ENCODE results near the gene SRCAP.
A peak's percentile ranks its signal among the peaks of the same experiment; 100 is the strongest.

Gene SRCAP
- 1.8 to 10.7 (median 4.3) reads per million in 18 experiments for total RNA-seq

DNA sequence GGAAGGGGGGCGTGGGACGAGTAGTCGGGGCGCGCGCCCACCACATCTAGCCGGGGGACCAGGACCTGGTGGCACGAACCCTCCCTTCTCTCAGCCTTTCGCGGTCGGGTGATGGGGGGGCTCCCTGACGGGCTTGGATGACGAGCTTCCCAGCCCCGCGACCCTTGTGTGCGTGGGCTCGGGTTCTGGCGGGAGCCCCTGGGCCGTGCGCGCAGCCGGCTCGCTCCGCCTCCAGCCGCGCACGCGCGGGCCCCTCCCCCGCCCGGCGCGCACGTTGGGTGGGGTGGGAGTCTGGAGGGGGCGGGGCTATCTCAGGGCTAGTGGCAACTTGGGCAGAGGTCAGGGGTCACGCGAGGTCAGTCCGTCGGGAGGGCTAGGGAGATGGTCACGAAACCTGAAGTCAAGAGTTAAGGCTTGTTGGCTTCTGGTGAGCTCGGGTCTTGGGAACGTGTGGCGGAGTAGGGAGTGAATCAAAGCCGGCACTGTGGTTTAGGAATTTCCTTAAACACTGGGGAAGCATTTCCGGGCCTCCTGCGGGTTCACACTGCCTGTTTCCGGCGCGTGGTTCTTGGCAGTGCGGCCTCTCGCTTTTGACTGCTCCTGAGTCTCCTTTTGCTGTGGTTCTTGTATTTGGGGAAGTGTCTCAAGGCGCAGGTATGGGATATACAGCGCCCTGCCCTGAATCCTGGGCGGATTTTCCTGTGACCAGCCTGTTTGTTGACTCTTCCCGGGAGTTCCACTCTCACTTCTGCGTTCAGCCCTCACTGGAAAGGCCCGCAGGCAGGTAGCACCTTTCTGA, at the start of gene SRCAP:
TSS of gene SRCAP (plus strand) at position 356 of the 799 bp plus-strand sequence. CDS start 1,654 bp downstream, outside the sequence.
- DNase-seq, result peak; percentile 86 to 89

DNA sequence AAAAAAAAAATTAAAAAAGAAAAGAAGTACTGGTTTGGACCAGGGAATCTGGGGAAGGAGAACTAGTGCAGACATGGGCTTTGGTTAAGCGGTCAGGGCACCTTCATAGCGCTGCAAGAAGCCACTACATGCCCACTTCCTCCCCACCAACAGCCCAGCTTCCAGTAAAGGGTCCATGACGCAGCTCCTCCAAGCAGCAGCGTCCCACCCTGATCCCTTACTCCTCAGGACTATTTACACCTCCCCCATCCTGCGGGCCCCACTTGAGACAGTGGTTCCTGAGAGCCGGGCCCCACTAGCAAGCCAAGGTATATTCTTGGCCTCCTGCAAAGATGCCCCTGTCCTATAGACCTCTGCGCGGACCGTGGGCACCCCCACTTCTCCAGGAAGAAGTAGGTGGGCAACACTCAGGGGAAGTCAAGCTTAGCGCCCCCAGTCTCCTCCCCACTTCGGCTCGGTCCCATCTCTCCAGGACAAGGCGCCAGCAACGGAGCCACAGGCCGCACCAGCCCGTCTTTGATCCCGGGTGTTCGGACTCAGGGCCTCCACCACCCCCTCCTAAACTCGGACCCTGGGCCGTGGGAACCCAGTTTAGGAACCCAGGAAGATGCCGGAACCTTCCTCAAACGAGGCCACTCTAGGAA, 49.1 kb upstream of the SRCAP start:
- DNase-seq, result peak in 1 of 2 donors; percentile 11

DNA sequence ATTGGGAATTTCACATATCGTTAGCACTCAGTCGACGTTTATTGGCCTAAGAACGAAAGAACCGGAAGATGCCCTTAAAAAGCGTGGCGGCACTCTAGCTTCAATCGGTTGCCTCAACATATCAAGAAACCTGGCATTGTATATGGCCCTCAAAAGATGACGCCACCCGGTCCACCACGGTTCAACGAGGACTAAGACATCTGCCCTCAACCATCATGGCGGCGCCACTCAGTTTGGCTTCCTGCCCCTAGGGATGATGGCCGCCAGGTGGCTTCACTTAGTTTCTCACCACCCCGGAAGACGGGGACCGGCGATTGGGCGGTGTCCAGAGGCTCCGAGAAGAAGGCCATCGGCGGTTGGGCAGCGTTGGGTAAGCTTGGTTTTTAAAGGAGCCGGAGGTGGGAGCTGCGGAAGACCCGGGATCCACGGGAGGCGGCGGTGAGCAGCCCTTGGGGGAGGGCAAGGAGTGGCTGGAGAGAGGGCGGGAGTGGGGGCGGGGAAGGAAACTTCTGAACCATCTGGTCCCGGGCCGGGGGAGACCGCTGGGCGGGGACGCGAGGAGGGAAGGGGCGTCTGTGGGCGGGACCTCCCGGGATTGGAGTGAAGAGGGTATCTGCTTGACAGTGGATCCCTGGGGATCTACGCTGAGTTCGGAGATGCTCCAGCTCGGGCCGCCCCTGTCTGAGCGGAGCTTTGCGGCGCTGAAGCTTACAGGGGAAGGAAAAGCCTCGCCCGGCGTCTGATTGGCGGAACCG, 48.4 kb upstream of the SRCAP start, which contains the start of gene PRR14:
TSS of gene PRR14 (plus strand) at position 592 of the 755 bp plus-strand sequence. CDS start 686 bp downstream, outside the sequence.
- DNase-seq, result peak; percentile 100

DNA sequence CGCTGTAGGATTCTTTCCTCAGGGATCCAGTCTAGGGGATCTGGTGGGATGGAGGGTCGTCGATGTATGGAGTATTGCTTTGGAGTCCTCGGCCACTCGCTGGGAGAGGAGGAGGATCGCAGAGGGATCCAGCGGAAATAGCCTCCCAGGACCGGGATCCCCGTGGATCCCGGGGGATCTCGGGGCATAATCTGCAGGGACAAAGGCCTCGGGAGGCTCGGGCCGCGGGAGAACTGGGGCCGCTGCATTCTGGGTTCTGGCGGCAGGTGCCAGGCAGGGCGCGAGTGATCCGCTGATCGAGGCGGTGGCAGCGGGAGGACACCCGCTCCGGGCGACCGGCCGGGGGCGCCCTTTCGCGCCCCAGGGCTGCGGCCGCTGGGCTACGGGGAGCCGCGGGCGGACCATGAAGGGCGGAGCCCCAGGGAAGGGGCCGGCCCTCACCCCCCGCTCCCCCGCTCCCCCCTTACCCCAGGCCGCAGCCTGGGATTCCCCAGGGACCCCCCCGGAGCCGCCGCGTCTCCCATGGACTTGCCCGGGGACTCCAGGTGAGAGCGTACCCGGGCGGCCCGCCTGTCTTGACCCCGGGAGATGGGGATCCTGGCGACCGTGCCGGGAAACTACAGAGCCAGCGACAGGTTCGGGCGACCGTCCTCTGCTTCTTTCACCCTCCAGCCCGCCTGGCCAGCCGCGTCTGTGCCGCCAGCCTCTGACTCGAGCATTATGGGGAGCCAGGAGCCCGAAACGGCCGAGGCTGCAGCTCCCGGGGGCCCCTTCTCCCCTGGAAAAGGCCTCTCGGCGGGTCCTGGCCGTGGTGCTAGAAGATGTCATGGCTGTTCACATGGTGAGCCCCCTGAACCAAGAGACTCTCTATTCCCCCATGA, 47.6 kb upstream of the SRCAP start:
- DNase-seq, result peak; percentile 63 to 80

DNA sequence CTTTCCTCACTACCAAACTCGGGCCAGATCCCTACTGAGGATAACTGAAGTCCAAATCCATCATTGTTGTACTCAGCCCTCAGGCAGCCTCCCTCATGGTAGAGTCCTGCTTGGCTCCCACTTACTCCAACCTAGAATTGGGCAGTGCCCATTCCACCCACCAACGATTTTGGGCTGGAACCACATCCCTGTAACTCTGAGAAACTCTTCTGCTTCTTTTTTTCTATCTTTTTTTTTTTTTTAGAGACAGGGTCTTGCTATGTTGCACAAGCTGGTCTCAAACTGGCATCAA, 47.0 kb upstream of the SRCAP start:
- DNase-seq, result no peak

DNA sequence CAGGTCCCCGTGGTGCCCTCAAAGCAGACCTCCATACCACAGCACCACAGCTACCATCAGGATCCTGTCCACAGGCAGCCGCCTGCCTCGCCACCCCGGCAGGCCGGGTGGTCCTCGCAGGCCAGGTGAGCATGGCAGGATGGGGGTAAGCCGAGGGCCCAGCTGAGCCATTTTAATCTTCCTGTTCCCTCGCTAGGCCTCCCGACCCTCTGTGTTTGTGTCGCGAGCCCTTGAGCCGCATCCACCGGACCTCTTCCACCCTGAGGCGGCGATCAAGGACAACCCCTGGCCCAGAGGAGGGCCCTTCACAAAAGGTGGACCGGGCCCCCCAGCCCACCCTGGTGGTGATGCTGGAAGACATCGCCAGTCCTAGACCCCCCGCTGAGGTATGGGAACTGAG, 46.3 kb upstream of the SRCAP start:
- no peak for DNase-seq

DNA sequence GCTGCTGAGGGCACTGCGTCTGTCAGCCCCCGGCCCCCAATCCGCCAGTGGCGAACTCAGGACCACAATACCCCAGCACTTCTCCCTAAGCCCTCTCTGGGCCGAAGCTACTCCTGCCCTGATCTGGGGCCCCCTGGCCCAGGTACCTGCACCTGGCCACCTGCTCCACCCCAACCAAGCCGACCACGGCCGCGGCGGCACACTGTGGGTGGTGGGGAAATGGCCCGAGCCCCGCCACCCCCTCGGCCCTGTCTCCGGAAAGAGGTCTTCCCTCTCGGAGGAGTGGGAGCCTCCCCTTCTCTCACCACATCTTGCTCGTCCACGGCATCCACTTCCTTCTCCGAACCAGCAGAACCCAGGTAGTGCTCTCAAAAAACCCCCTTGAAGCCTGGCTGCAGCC, 44.1 kb upstream of the SRCAP start:
- DNase-seq, result no peak

DNA sequence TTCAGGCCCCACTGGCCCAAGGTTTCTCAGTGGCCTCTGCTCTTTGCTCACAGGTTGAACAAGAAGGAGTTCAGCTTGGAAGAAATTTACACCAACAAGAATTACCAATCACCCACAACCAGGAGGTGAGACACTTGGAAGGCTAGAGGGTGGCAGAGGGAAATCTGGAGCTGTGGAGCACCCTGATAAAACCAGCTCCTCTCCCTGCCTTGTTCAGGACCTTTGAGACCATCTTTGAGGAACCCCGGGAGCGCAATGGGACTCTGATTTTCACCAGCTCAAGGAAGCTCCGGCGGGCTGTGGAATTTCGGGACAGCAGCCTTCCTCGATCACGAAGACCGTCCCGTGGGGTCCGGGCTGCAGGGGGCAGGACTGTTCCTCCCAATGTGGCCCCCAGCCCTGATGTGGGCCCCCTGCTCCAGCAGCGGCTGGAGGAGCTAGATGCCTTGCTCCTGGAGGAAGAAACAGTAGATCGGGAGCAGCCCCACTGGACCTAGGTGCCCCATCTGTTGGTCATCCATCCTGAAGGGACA, 43.1 kb upstream of the SRCAP start:
- DNase-seq, result no peak

DNA sequence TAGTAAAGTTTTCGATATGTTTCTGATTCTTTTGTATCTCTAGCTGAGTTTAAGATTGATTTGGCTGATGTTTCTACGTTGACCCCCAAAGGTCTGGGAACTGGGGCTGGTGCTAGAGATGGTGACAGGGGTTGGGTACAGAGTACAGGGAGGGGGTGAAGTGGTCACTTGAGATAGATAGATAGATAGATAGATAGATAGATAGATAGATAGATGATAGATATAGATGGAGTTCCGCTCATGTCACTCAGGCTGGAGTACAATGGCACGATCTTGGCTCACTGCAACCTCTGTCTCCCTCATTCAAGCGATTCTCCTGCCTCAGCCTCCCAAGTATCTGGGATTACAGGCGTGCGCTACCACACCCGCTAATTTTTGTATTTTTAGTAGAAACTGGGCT, 42.6 kb upstream of the SRCAP start:
- no peak for DNase-seq

DNA sequence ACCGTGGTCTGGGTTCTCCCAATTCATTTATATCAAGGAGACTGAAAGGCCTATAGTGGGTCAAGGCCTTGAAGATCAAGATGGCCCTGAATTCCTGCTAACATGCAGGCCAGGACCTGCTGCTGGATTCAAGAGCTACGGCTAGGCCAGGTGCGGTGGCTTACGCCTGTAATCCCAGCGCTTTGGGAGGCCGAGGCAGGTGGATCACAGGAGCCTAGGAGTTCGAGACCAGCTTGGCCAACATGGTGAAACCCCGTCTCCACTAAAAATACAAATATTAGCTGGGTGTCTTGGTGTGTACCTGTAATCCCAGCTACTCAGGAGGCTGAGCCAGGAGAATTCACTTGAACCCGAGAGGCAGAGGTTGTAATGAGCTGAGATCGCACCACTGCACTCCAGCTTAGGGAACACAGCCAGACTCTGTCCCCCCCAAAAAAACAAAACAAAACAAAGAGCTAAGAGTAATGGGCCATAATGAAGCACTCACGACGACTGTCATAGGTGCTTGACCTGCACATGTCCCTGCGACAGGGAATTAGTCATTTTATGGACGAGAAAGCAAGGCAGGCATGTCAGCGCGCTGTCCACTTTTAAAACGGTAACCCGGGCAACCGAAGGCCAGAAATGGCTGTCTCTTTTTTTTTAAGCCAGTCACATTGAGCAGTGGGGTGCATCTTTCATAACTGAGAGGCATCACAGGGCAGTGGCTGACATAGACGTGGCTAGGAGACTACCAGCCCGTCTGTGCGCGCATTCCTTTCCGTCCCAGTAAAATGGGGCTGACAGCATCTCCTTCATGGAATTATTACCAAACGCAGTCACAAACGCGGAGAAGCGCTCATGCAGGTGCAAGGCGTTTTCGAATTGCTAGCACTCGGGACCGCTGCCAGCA, 41.8 kb upstream of the SRCAP start:
- no peak for DNase-seq

DNA sequence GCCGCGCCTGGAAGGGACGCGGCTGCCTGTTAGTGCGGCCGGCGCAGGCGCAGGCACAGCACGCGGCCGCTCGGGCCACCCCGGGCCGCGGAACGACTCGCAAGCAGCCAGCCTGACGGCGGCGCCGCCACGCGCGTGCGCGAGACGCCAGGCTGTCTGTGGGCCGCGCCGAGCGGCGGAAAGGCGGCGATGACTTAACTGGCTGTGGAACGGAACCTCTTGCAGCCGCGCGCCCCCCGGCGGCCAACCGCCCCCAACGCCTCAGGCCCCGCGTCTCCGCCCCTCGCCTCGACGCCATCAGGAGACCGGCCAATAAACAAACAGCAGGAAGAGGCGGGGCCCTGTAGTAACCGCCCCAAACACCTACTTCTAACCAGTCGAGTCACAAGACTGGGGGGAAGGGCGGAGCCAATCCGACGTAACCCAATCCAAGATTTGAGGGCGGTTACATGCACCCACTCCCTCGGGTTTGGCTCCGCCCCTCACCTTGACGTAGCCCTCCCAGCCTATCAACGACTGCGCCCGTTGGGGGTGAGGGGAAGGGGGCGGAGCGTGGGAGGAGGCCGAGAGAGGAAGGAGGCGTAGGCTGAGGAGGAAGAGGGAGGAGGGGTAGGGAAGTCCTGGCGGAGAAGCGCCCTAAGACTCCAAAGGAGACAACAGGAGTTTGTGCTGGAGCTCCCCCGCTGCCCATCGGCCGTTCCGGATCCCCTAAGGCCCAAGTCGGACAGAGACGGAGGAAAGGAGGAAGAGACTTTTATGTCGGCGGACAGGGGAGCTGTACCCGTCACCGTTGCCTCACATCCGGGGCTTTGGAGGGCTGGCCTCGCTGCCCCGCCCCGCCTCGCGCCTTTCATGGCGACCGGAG, 40.9 kb upstream of the SRCAP start, which contains the start of gene FBRS:
TSS of gene FBRS (plus strand) at position 566 of the 865 bp plus-strand sequence. CDS start 1,088 bp downstream, outside the sequence.
- peak; percentile 100 for DNase-seq

DNA sequence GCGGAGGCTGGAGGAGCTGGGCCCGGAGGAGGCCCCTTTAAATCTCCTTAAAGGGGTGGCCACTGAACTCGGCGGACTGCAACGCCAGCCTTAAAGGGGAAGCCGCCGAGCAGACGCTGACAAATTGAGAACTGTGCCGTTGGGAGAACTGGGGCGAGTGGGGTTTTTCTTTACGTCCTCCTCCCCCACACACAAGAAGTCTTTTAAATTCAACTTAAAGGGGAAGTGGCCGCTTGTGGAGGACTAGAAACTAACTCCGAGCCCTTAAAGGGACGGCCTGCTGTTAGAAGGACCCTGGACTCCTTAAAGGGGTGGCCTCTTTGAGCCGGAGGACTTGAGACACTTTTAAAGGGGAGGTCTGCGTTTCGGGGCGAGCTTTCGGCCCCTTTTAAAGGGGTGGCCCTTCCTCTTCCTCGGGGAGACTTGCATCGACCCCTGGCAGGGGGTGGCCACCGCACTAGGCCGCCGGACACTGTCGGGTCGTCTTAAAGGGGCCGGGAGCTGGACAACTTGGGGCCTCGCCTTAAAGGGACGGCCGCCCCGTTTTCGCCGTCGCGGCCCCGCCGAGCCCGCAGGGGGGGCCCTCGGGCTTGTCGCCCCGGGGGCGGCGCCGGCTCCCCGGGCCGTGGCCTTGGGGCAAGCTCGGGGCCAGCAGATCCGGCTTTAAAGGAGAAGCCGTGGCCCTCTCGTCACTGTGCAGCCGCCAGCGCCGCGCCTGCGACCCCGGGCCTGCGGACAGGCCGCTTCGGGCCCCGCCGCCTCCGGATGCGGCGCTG, 40.1 kb upstream of the SRCAP start:
- peak; percentile 98 for DNase-seq

DNA sequence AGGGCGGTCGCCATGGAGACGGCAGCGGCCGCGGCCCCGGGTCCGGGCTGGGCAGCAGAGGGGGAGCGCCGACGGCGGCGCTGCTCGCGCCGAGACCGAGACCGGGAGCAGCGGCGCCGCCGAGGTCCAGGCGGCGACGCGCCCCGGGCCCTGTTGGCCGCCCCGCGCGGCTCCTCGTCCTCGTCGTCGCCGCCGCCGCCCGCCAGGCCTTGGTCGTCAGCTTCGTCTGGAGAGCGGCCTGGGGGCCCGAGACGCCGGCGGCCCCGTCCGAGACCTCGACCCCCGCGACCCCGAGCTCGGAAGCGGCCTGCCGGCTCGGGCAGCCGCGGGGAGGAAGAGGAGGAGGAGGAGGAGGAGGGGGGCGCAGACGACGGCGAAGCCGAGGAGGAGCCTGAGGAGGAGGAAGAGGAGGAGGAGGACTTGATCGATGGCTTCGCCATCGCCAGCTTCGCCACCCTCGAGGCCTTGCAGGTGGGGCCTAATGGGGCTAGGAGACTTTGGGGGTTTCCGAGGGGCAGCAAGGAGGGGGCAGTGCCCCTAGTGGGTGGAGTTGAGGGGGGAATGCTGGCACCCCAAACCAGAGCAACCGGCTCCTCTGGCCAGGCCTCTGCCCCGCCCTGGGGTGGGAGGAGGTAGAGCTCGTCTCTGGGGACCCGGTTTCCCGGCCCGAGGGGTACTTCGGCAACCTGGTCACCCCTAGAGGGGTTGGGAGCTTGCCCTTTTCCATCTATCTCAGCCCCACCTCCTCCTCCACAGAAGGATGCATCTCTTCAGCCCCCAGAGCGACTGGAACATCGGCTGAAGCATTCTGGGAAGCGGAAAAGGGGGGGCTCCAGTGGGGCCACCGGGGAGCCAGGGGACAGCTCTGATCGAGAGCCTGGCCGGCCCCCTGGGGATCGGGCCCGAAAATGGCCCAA, 39.2 kb upstream of the SRCAP start:
- no peak for DNase-seq

DNA sequence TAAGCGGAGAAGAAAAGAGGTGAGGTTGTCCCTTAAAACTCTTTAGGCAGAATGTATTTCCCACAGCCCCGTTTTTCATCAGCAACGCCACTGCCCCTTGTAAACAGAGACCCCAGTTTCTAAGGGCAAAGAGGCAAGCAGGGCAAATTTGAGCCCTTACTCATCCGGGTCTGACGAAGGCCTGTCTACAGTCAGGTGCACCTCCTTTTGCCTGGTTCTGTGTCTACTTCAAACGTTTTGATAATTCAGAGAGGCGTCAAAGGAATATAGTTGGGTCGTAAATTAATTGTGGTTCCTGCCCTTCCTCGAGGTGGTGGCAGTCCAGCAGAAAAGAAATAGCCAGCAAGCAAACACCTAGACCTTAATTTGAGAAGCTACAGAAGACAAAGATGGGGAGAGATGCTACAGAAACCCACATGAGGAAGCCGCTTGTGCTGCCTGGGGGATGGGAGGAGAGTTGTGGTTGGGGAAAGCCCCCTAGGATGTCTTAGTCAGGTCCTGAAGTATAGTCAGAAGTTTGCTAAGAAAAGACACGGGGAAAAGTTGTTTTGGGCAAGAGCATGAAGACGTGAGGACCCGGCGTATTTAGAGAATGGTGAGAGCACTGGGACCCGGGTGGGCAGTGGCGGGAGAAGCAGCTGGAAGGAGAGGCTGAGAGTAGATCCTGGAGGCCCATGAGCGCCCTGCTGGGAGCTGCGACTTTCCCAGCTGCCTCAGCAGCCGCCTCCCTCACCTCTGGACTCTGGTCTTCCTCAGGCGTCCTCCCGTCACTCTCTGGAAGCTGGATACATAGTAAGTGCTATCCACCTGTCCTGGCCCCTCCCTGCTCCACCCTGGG, 38.3 kb upstream of the SRCAP start:
- DNase-seq, result peak; percentile 22 to 61

DNA sequence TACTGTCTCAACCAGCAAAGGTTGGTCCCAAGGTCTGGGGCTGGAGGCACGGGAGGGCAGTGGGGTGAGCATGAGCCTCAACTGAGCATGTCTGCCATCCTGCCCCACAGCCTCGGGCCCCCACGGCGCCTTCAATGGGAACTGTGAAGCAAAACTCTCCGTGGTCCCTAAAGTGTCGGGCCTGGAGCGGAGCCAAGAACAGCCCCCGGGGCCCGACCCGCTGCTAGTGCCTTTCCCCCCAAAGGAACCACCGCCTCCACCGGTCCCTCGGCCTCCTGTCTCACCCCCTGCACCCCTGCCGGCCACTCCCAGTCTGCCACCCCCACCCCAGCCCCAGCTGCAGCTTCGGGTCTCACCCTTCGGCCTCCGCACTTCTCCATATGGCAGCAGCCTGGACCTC, 36.5 kb upstream of the SRCAP start:
- DNase-seq, result no peak

DNA sequence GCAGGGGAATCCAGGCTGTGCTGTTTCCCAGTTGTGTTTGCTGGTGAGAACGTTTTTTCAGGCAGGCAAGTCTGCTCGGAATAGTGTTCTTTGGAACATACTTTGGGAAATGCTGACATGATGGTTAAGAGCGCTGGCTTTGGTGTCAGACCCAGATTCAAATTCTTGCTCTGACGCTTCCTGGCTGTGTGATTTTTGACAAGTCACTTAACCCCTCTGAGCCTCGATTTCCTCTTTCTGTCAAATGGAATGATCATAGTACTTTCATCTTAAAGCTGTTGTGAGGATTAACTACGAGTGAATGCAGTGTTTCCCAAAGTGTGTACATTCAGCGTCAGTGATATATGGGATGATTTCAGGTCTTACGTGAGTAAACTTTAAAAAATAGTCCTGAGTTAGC, 35.9 kb upstream of the SRCAP start:
- no peak for DNase-seq

DNA sequence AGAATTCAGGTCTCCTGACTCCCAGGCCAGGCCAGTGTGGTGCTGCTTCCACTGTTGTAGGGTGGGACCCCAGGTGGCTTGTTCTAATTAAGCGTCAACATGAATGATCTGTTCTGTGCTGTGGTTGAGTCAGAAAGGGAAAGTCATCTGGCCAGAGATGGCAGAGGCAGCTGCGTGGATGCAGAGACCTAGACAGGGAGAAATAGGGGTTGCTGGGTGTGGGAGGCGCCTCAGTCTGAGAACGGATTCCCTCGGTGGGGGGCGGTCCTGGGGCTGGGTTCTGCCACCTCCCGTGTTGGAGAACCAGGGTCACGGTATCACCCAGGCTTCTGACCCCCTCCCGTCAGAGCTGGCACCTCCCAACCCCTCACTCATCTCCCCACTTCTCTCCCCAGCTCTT, 35.2 kb upstream of the SRCAP start:
- DNase-seq, result no peak
